PC-9 (cell line): ENCODE results near the gene FTO.

Experiments used
- EZH2 ChIP-seq: fragments of 200-600 bp; sonication (generic); IDR thresholded peaks from 2 replicates; pipeline ENCODE4 v1.8.0; 2017; ENCODE audit warnings: antibody characterized with exemption, low read depth
- TF ChIP-seq, protein P1 (sequence below): fragments of 200-600 bp; sonication (generic); conservative IDR thresholded peaks from 2 replicates; pipeline ENCODE4 v1.6.1; 2017; ENCODE audit warnings: mixed run types, antibody characterized with exemption, mild to moderate bottlenecking, moderate library complexity

DNA sequence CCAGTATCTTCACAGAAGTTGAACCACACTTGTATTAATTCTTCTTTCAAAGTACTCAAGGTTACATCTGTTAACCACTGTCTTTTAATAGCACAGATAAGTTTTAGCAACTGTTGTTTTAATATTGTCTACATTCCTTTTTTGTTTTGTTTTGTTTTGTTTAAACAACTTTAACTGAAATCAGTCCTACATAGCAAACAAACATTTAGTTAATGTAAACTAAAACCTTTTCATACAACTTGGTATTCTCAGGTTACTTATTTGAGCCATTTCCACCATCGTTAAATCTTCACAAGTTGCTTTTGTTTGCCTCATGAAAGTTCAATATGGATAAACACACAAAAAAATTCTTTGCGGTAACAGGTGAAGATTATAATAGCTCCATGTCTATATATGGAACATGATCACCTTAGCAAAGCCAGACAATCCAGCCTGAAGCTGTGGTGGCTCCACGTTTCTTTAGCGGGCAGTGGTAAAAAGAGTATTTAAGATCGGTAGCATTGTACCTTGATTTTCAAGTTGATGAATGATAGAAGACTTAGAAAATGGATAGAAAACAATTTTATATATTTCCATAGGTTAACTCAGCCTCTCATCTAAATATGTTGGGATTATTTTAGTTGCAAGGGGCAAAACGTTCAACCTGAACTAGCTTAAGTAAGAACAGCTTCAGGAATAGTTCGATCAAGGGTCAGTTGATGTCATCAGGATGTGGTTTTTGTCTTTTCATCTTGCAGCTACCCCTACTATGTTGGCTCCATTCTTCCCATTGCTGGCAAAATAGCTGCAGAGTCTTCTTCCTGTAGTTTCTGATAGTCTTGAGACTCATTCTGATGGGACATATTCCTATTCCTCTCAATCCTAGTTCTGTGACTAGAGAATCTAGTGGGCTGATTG lies 182.8 kb downstream of the FTO start:
- TF ChIP-seq, protein P1, sequence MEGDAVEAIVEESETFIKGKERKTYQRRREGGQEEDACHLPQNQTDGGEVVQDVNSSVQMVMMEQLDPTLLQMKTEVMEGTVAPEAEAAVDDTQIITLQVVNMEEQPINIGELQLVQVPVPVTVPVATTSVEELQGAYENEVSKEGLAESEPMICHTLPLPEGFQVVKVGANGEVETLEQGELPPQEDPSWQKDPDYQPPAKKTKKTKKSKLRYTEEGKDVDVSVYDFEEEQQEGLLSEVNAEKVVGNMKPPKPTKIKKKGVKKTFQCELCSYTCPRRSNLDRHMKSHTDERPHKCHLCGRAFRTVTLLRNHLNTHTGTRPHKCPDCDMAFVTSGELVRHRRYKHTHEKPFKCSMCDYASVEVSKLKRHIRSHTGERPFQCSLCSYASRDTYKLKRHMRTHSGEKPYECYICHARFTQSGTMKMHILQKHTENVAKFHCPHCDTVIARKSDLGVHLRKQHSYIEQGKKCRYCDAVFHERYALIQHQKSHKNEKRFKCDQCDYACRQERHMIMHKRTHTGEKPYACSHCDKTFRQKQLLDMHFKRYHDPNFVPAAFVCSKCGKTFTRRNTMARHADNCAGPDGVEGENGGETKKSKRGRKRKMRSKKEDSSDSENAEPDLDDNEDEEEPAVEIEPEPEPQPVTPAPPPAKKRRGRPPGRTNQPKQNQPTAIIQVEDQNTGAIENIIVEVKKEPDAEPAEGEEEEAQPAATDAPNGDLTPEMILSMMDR = no peak
- no peak for TF ChIP-seq EZH2
